ENCODE results near the gene ATP5F1E. TPM values are rescaled to one million over a fixed set of nuclear protein-coding genes. Genes with fewer than 3 reads are reported as not detected.
A peak's percentile ranks its signal among the peaks of the same experiment; 100 is the strongest.
"Not testable (repeated sequence)": the region's sequence is repeated elsewhere in the genome, so short reads cannot be mapped to it uniquely, and the experiment has no call there.

The ATP5F1E gene
- total RNA-seq, 1 experiment from 2014 or later: 50.5 TPM

GRCh38 chr20:59020938-59021551 is 11.1 kb downstream of the ATP5F1E start:
- DNase-seq (ENCODE audit: low spot score): no peak

- DNase-seq (ENCODE audit: low spot score): no peak
These were observed 12.9 kb downstream of the ATP5F1E start, which contains the start of gene TUBB1 for GRCh38 chr20:59019217-59019616. Gene TUBB1 (plus strand): TSS chr20:59019429. CDS start chr20:59019523, 94 bp downstream.

- DNase-seq (ENCODE audit: low spot score): no peak
These were observed 13.3 kb downstream of the ATP5F1E start for GRCh38 chr20:59018817-59019216.

- DNase-seq (ENCODE audit: low spot score): no peak
These were observed 14.5 kb downstream of the ATP5F1E start for GRCh38 chr20:59017493-59018231.

- no peak for DNase-seq (ENCODE audit: low spot score)
These were observed 15.2 kb downstream of the ATP5F1E start for GRCh38 chr20:59016795-59017492.

GRCh38 chr20:59015812-59016711 is 16.1 kb downstream of the ATP5F1E start:
- no peak for DNase-seq (ENCODE audit: low spot score)

DNA sequence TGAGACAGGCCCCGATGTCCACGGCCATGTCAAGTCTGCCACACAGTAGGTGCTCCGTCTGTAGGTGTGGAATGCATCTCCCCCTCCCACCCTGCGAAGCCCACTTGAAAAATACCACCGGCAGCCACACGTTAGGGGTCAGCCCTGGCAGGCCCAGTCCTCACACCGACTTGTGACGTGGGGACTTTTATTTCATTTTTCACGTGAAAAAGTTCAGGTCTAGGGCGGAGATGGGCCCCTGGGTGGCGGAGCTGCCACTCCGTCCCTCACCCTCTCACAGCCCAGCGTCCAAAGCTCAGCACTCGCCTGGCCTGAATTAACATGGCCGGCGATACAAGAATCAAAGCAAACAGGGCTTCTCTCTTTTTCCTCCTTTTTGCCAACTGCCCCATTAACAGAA is 16.7 kb downstream of the ATP5F1E start:
- no peak for DNase-seq (ENCODE audit: low spot score)

- DNase-seq (ENCODE audit: low spot score): no peak
These were observed 17.3 kb downstream of the ATP5F1E start for GRCh38 chr20:59014680-59015389.

- peak; percentile 29 for DNase-seq (ENCODE audit: low spot score)
These were observed 18.1 kb downstream of the ATP5F1E start for GRCh38 chr20:59013959-59014608.

DNA sequence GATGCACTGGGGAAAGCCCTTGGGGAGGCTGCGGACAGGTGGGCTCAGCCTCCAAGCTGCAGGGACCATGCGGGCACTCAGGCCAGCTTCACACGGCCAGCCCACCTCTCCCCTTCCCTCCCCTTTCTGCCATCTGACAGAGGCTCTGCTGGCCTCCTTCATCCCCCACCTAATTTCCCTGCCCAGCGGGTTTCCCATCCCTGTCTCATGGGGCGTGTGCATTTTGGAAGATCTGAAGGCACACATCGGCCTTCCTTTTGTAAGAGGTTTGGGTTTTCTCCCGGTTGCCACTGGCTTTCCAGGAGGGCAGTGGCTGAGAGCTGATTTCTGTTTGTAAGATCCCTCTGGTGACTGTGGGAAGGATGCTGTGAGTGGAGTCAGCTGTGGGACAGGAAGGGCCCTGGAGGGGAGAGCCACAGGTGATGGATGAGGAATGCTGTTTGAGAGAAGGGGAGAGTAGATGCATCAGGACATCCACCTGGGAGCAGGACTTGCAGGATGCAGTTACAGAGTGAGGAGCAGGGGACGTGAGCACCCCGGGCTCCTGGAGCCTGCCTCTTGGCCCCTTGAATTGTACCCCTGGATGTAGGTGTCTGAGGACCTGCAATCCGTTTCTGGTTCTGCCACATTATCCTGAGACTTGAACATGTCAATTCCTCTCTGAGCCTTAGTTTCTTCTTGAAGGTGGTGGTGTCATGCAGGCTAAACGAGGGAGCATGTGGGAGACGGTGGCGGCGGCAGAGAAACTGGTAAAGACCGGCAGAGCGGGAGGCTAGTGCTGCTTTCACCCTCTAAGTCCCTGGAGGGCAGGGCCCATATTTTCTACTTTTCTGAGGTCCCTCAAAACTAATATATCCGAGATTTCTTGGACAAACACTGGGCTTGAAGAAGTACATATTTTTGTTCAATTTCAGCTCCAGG is 18.8 kb downstream of the ATP5F1E start:
- no peak for DNase-seq (ENCODE audit: low spot score)

GRCh38 chr20:59011874-59012157 is 20.3 kb downstream of the ATP5F1E start:
- not testable (repeated sequence) for DNase-seq (ENCODE audit: low spot score)

- peak; percentile 81 for DNase-seq (ENCODE audit: low spot score)
These were observed 20.9 kb downstream of the ATP5F1E start for GRCh38 chr20:59010995-59011873.

DNA sequence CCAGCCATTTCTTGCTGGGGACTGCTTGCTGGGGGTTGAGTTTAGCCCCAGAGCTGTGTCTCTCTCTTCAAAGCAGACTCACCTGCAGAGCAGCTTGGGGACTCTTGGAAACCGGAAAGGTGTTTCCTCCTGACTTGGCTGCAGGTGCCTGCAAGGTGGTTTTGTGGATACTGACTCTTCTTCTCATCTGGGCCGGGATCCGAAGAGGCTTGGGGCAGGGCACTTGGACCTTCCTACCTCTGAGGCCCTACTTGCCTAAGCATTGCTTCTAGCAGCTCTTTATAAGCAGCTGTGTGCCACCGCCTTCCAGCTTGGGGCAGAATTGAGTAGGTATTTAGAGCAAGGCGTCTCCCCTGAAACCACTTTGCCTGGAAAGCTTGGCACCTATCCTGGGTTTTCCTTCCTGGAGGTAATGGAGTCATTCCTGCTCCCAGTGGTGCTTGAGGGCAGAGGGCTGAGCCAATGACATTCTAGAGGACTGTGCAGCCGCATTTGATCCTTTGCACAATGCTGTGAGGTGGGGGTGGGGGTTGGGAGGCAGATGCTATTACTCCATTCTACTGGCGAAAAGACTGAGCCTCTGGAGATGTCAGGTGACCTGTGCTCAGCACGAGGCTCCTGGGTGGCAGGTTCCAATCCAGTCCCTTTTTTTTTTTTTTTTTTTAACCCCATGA is 21.7 kb downstream of the ATP5F1E start:
- peak; percentile 75 for DNase-seq (ENCODE audit: low spot score)

DNA sequence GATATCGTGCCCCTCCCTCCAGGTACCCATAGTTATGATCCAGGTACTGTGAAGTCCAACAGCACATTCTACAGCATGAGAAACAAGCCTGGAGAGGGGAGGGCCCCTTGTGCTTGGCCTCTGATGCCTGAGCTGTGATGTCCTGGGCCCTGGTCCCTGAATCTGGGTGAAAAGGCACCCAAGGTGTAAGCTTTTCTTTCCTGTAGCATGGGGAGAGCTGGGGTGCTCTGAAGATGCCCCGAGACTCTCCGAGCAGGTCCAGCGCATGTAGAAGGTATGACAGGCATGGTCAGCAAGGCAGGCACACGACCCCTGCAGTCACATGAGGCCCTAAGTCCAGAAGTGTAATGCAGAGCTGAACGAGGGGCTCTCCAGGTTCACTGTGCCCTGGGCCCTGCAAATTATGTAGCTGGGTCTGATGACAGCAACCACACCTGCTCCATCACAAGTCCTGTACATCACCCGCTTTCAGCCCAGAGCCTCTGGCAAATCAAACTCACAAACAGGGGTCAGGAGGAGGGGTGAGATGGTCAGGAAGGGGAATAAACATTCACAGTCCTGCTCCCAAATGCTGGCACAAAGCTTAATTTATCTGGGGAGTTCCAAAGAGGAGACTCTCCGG is 23.3 kb downstream of the ATP5F1E start:
- no peak for DNase-seq (ENCODE audit: low spot score)

- no peak for DNase-seq (ENCODE audit: low spot score)
These were observed 24.2 kb downstream of the ATP5F1E start for GRCh38 chr20:59007665-59008511.

DNA sequence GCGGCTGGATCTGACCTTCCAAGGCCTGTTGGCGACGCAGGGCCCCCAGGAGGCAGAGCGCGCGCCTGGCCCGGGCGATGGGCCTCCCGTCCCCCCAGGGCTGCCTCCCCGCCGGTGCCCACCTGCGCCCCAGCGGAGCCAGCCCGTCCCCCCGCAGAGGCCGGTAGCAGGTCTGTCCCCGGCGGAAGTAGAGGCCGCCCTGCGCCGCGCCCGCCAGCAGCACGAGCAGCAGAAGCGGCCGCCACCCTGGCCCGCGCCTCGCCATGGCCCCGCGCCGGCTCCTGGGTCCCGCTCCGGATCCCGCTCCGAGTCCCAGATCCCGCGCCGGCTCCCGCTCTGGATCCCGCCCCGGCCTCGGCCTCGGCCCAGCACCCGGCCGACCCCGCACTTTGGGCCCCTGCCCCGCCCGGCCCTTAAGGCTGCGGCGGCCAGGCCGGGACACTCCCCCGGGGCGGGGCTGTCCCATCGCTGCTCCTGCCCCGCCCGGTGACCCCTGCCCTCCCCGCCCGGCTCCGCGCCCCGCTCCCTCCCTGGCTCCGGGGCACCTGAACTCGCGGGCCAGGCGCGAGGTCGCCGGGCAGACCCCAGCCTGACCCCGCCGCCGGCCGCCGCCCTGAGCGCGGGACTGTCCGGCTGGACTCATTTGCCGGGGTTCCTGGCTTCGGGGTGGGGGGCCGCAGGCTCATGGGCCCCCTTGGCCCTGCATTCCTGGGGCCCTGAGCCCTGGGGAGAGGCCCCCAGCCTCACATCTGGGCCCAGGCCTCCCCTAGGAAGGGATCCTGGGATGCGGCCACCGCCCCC is 25.1 kb downstream of the ATP5F1E start, which contains the start of gene CTSZ:
Gene CTSZ, minus strand, starts transcription at position 391 of the 801 bp plus-strand sequence. Its CDS starts 126 bp downstream, at position 265.
- no peak for DNase-seq (ENCODE audit: low spot score)
